SU-DHL-6 (cell line): ENCODE measurements around the gene FFAR3.

Source experiments
- H2AFZ ChIP-seq: fragments of 200-600 bp; sonication (generic); 2 replicates; pipeline ENCODE4 v1.6.1; 2014; ENCODE audit warnings: low read depth, mild to moderate bottlenecking, moderate library complexity, mixed read lengths, antibody characterized with exemption, low read length; ENCODE audit not compliant: severe bottlenecking
- H3F3A ChIP-seq: fragments of 200-600 bp; shearing (Covaris generic); 2 replicates; pipeline ENCODE4 v1.6.0; 2016; ENCODE audit warnings: antibody characterized with exemption, mild to moderate bottlenecking; ENCODE audit not compliant: insufficient read depth
- H3K27ac ChIP-seq: fragments of 200-600 bp; sonication (generic); 2 replicates; pipeline ENCODE4 v1.5.1; 2016; ENCODE audit warnings: low read depth, mild to moderate bottlenecking, low read length, moderate library complexity, mixed read lengths
- H3K27me3 ChIP-seq: fragments of 200-600 bp; sonication (generic), shearing (Covaris generic); 2 replicates; pipeline ENCODE4 v1.6.0; 2014; ENCODE audit warnings: mild to moderate bottlenecking, low read length
- H3K36me3 ChIP-seq: fragments of 200-600 bp; sonication (generic); 2 replicates; pipeline ENCODE4 v1.6.1; 2014; ENCODE audit warnings: mild to moderate bottlenecking, low read length, mixed read lengths
- H3K4me2 ChIP-seq: fragments of 300-600, 200-600 bp; shearing (Covaris generic), sonication (generic); 2 replicates; pipeline ENCODE4 v1.6.0; 2014; ENCODE audit warnings: low read length, low read depth, mild to moderate bottlenecking; ENCODE audit not compliant: poor library complexity, severe bottlenecking
- H3K4me3 ChIP-seq: fragments of 200-600 bp; sonication (generic); 2 replicates; pipeline ENCODE4 v1.5.1; 2014; ENCODE audit warnings: antibody characterized with exemption, low read length, mild to moderate bottlenecking, mixed read lengths; ENCODE audit not compliant: insufficient read depth, poor library complexity, severe bottlenecking
- H3K79me2 ChIP-seq: fragments of 200-600 bp; sonication (generic); 2 replicates; pipeline ENCODE4 v1.6.1; 2014; ENCODE audit warnings: mild to moderate bottlenecking, low read length, moderate library complexity; ENCODE audit not compliant: insufficient read depth
- H3K9ac ChIP-seq: fragments of 200-600 bp; sonication (generic); 2 replicates; pipeline ENCODE4 v1.7.0; 2014; ENCODE audit warnings: mild to moderate bottlenecking, low read length
- H3K9me2 ChIP-seq: fragments of 200-600 bp; sonication (generic); replicated peaks from 2 replicates; pipeline ENCODE4 v1.6.1; 2014; ENCODE audit warnings: low read length; ENCODE audit not compliant: insufficient read depth
- H3K9me3 ChIP-seq: fragments of 200-600 bp; sonication (generic); 2 replicates; pipeline ENCODE4 v1.6.1; 2014; ENCODE audit warnings: low read length, mixed read lengths; ENCODE audit not compliant: insufficient read depth
- H4K20me1 ChIP-seq: fragments of 200-600 bp; sonication (generic); 2 replicates; pipeline ENCODE4 v1.6.1; 2014; ENCODE audit warnings: low read depth, mild to moderate bottlenecking, antibody characterized with exemption, low read length, moderate library complexity, mixed read lengths
- EZH2phosphoT487 ChIP-seq: fragments of 200-600 bp; sonication (generic), shearing (Covaris generic); conservative IDR thresholded peaks from 2 replicates; pipeline ENCODE4 v1.6.1; 2018; ENCODE audit warnings: mild to moderate bottlenecking, antibody characterized with exemption, low read length, moderate library complexity, mixed read lengths
- TF ChIP-seq, protein P1 (sequence below): fragments of 200-600 bp; sonication (generic); IDR thresholded peaks from one replicate; pipeline ENCODE4 v1.5.1; 2017; ENCODE audit warnings: antibody characterized with exemption, mild to moderate bottlenecking, low read length, moderate library complexity; ENCODE audit not compliant: insufficient read depth, poor library complexity, severe bottlenecking

FFAR3 gene

DNA sequence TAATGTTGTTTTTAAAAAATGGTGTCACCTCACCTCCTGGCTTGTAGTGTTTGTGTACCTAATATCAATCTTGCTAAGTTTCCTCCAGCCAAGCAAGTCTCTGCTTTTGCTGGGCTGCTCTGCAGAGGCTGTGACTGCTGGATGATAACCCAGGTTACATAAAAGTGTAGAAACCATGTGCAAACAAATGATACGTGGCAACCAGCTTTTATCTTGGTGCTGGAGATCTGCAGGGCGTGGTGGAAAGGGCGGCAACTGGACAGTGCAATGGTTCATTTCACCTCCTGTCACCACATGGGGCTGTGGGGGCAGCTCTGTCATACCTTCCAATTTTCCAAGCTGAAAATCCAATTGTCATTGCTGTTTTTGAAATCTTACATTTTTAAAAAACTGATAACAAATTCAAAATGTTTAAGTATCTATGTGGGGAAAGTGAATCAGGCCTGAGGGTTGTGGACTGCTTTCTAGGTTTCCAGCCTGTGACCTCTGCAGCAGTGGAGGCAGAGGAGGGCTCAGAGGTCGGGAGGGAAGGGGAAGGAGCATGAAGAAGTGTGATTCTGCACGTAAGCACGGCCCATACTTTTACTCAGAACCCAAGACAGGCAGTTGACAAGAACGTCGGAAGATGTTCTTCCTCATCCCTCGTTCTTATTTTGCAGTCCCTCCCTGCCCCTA is 22.3 kb downstream of the FFAR3 start:
- Histone ChIP-seq H3K9me2 (no peaks in the 10 kb centered on the region), H3F3A (no peaks in the 10 kb centered on the region), H3K9ac (no peak overlapping the region), H3K79me2 (no peaks in the 10 kb centered on the region), H3K4me3 (no peak overlapping the region), H2AFZ (no peak overlapping the region), H3K4me2 (no peak overlapping the region), H3K27ac (no peak overlapping the region), H4K20me1 (no peaks in the 10 kb centered on the region), H3K9me3 (peaks cover 9% of the 10 kb centered on the region; the same call in 1 of the 2 replicates), H3K36me3 (no peaks in the 10 kb centered on the region), H3K27me3 (no peaks in the 10 kb centered on the region)
- TF ChIP-seq, protein P1, sequence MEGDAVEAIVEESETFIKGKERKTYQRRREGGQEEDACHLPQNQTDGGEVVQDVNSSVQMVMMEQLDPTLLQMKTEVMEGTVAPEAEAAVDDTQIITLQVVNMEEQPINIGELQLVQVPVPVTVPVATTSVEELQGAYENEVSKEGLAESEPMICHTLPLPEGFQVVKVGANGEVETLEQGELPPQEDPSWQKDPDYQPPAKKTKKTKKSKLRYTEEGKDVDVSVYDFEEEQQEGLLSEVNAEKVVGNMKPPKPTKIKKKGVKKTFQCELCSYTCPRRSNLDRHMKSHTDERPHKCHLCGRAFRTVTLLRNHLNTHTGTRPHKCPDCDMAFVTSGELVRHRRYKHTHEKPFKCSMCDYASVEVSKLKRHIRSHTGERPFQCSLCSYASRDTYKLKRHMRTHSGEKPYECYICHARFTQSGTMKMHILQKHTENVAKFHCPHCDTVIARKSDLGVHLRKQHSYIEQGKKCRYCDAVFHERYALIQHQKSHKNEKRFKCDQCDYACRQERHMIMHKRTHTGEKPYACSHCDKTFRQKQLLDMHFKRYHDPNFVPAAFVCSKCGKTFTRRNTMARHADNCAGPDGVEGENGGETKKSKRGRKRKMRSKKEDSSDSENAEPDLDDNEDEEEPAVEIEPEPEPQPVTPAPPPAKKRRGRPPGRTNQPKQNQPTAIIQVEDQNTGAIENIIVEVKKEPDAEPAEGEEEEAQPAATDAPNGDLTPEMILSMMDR, result no peak
- TF ChIP-seq EZH2phosphoT487, result no peak

DNA sequence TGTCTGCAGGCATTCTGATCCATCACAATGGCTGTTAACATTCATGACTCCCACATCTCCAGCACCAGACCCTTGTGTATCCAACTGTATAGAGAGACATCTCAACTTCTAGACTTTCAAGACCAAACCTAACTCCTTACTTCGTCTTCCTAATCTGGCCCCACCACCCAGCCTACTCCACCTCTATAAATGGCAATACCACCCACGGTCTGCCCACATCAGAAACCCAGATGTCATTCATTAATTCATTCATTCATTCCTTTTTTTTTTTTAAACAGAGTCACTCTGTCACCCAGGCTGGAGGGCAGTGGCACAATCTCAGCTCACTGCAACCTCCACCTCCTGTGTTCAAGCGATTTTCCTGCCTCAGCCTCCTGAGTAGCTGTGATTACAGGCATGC is 23.1 kb downstream of the FFAR3 start:
- H4K20me1 ChIP-seq, result no peaks in the 10 kb centered on the region

DNA sequence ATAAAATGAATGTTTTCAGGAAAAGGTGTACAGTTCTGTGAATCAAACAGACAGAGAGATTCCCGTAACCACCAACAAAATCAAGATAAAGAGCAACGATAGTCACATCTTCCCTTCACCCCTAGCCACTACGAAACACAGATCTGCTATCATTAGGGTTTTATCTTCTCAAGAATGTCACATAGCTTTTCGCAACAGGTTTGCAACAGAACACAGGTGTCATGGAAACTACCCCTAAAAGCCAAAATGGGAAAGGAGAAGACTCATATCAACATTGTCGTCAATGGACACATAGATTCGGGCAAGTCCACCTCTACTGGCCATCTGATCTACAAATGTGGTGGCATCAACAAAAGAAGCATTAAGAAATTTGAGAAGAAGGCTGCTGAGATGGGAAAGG is 23.7 kb downstream of the FFAR3 start:
- Histone ChIP-seq H3K4me2 (no peak overlapping the region), H3F3A (no peaks in the 10 kb centered on the region), H3K27ac (no peak overlapping the region), H3K27me3 (no peaks in the 10 kb centered on the region), H3K36me3 (no peaks in the 10 kb centered on the region), H2AFZ (no peak overlapping the region), H3K4me3 (no peak overlapping the region), H3K9ac (no peak overlapping the region), H3K79me2 (no peaks in the 10 kb centered on the region), H3K9me3 (peaks cover 14% of the 10 kb centered on the region; the same call in 1 of the 2 replicates), H4K20me1 (no peaks in the 10 kb centered on the region), H3K9me2 (no peaks in the 10 kb centered on the region)
- TF ChIP-seq, protein P1, result no peak
- no peak for TF ChIP-seq EZH2phosphoT487

More for the DNA sequence above, 23.1 kb downstream of the FFAR3 start:
- no peak overlapping the region for H3K27ac ChIP-seq
- H3K4me3 ChIP-seq, result no peak overlapping the region
- H3K9me3 ChIP-seq, result peaks cover 10% of the 10 kb centered on the region; the same call in 1 of the 2 replicates
- no peaks in the 10 kb centered on the region for H3K36me3 ChIP-seq
- TF ChIP-seq, protein P1, result no peak
- TF ChIP-seq EZH2phosphoT487, result no peak
- H3K9ac ChIP-seq, result no peak overlapping the region
- H3F3A ChIP-seq, result no peaks in the 10 kb centered on the region
- H3K4me2 ChIP-seq, result no peak overlapping the region
- H3K27me3 ChIP-seq, result no peaks in the 10 kb centered on the region
- H2AFZ ChIP-seq, result no peak overlapping the region
- no peaks in the 10 kb centered on the region for H3K9me2 ChIP-seq
- no peaks in the 10 kb centered on the region for H3K79me2 ChIP-seq
